ENCODE results near the gene CAPS.

CAPS gene

DNA sequence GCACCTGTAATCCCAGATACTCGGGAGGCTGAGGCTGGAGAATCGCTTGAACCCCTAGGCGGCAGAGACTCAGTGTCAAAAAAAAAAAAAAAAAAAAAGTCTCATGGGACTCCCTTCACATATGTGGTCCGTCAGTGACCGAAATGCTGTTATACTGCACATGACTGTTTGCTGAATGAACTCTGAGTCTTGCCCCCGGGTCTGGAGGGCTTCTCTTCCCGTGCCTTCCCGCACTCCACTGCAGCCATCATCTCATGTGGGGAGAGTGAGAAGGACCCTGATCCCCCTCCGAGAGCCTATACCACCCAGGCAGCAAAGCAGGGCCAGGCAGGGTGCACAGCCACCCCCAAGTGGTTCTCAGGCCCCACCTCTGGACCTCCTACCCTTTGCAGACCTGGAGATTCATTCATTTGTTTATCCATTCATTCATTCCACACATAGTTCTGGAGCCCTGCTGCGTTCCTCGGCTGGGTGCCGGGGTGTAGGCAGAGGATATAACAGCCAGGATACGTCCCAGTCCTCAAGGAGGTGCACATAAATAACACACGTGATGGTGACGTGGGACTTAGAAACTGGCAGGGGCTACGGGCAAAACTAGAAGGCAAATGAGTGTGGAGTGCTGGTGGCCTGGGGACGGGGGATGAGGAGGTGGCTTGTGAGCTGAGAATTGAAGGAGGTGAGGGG lies 24.6 kb upstream of the CAPS start:
- TF ChIP-seq, protein P1, sequence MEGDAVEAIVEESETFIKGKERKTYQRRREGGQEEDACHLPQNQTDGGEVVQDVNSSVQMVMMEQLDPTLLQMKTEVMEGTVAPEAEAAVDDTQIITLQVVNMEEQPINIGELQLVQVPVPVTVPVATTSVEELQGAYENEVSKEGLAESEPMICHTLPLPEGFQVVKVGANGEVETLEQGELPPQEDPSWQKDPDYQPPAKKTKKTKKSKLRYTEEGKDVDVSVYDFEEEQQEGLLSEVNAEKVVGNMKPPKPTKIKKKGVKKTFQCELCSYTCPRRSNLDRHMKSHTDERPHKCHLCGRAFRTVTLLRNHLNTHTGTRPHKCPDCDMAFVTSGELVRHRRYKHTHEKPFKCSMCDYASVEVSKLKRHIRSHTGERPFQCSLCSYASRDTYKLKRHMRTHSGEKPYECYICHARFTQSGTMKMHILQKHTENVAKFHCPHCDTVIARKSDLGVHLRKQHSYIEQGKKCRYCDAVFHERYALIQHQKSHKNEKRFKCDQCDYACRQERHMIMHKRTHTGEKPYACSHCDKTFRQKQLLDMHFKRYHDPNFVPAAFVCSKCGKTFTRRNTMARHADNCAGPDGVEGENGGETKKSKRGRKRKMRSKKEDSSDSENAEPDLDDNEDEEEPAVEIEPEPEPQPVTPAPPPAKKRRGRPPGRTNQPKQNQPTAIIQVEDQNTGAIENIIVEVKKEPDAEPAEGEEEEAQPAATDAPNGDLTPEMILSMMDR (IDR thresholded peaks at IDR 0.05; ENCODE audit: control extremely low read depth, extremely low read depth, low read depth, missing control alignments): no peak
- ChIA-PET CTCF (interaction anchor here (1.9 to 2.9 kb wide), 2 partner anchors 86 to 133 kb away, joined by 6 to 24 read pairs; partner anchors contain the start of gene NRTN), POLR2A (no interaction called here)
- DNase-seq (ENCODE audit: extremely low spot score): no peak

DNA sequence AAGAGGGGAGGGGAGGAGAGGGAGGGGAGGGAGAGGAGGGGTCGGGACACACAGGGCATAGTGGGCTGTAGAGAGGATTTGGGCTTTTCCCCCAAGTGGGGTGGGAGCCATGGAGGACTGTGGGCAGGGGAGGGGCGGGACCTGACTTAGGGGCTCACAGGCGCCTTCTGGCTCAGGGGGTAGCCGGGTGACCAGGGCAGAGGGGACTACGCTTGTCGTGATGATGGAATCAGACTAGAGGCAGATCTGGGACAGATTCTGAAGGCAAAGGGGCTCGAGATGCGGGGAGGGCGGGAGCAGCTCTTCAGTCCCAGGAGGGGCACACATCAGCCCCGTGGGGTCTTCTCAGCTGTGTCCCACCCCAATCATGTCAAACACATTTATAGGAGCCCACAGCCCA lies 24.0 kb upstream of the CAPS start:
- TF ChIP-seq, protein P1 (IDR thresholded peaks at IDR 0.05; ENCODE audit: control extremely low read depth, extremely low read depth, low read depth, missing control alignments): no peak
- ChIA-PET CTCF (interaction anchor here (1.1 to 2.9 kb wide), 4 partner anchors 13 to 132 kb away, joined by 4 to 24 read pairs (median 8); partner anchors contain the start of genes NDUFA11 and NRTN), POLR2A (no interaction called here)
- DNase-seq (ENCODE audit: extremely low spot score): no peak

DNA sequence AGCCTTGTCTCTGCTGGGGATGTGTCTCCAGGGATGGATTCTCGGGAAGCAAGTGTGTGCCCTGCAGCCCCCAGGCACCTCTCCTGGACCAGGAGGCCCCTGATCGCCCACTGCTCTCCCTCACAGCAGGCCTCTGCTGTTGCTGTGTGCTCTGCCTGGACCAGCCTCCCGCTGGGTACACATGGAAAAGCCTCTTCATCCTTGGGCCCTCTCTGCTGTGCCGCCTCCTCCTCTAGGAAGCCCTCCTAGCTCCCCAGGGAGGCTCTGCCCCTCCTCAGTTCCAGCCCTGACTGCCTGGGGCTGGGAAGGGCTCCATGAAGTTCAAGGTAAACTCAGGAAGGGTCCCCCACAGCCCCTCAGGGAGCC lies 22.5 kb upstream of the CAPS start:
- POLR2A ChIA-PET: no interaction called here
- TF ChIP-seq, protein P1 (IDR thresholded peaks at IDR 0.05; ENCODE audit: control extremely low read depth, extremely low read depth, low read depth, missing control alignments): no peak
- CTCF ChIA-PET: interaction anchor here (1.5 to 2.9 kb wide), 4 partner anchors 9 to 131 kb away, joined by 4 to 24 read pairs (median 8); partner anchors contain the start of genes NDUFA11 and NRTN
- no peak for DNase-seq (ENCODE audit: extremely low spot score)

DNA sequence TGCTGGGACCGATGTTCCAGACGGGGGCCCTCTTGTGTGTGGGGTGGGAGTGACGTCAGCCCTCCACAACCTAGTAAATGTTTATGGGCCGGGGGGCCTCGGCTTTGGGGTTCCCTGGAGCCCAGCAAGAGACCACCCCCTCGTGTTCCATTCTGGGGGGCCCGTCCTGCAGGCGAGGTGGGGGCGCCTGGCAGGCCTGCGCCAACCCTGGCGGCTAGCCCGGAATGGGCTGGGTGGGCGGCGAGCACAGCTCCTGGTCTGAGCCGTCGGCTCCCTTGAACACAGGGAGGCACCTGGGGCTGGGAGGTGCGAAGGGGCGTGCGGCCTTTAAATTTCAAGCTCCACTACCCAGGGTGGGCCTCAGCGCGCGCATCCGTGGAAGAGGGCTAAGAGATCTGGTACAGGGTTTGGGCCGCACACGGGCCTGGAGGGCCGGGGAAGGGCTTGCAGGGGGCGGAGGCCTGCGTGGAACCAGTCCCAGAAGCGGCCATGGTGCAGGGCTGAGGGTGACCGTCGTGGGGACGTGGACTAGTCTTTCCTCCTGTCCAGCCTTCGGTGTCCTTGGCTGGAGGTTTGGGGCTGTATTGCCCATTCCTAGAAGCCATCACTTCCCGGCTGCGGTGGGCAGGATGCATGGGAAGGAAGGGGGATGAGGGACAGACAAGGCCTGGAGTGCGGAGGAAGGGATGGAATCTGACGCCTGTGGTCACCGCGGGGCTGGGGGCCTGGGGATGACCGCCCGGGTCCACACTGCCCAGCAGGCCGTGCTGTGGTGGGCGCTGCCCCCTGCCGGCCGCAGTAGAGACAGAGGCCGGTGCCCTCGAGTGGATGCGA lies 21.9 kb upstream of the CAPS start:
- ChIA-PET CTCF (interaction anchor here (1.5 to 2.9 kb wide), 3 partner anchors 8 to 88 kb away, joined by 4 to 24 read pairs (median 10); partner anchors contain the start of genes NDUFA11 and NRTN), POLR2A (no interaction called here)
- DNase-seq (ENCODE audit: extremely low spot score): no peak
- TF ChIP-seq, protein P1 (IDR thresholded peaks at IDR 0.05; ENCODE audit: control extremely low read depth, extremely low read depth, low read depth, missing control alignments): peak; percentile 53

DNA sequence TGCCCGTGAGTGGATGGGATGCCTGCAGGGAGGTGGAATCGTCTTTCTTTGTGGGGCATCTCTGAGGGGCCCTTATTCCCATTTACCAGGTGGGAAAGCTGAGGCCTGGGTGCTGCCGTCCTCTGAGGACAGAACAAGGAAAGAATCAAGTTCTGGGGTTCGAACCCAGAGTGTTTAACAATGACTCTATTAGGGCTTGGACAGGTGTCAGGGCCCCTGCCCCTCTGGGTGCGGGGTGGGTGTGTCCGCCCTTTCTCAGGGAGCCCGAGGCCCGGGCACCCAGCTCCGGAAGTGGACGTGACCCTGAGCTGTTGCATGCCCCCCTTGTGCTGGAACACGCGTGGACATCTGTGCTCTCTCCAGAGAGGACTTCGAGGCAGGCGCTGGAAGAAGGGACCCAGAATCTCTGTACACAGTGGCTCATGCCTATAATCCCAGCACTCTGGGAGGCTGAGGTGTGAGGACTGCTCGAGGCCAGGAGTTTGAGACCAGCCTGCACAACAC lies 21.2 kb upstream of the CAPS start:
- CTCF ChIA-PET: interaction anchor here (0.9 to 2.9 kb wide), 5 partner anchors 9 to 172 kb away, joined by 3 to 24 read pairs (median 7); partner anchors contain the start of genes CATSPERD, NDUFA11 and NRTN
- POLR2A ChIA-PET: interaction anchor here (0.6 kb wide), 1 partner anchor 10 kb away, joined by 4 read pairs; no protein-coding TSS in a partner anchor
- no peak for DNase-seq (ENCODE audit: extremely low spot score)
- TF ChIP-seq, protein P1 (IDR thresholded peaks at IDR 0.05; ENCODE audit: control extremely low read depth, extremely low read depth, low read depth, missing control alignments): no peak

DNA sequence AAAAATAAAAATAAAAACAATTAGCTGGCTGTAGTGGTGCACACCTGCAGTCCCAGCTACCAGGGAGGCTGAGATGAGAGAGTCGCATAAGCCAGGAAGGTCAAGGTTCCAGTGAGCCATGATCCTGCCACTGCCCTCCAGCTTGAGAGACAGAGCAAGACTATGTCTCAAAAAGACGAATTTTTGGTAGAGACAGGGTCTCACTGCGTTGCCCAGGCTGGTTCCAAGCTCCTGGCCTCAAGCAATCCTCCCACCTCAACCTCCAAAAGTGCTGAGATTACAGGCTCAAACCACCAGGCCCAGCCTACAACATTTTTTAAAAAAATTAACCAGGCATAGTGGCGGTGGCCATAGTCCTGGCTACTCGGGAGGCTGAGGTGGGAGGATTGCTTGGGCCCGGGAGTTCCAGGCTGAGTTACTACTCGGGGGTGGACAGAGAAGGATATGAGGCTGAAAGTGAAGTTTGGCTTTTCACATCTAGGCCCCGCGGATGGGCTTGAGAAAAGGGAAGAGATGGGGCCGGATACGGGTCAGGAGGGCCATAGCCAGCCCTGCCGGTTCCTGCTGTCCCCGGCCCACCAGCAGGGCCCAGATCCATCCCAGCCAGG lies 20.7 kb upstream of the CAPS start:
- no peak for DNase-seq (ENCODE audit: extremely low spot score)
- TF ChIP-seq, protein P1 (IDR thresholded peaks at IDR 0.05; ENCODE audit: control extremely low read depth, extremely low read depth, low read depth, missing control alignments): no peak
- POLR2A ChIA-PET: interaction anchor here (0.6 kb wide), 1 partner anchor 10 kb away, joined by 4 read pairs; no protein-coding TSS in a partner anchor
- CTCF ChIA-PET: interaction anchor here (0.9 to 1.4 kb wide), 4 partner anchors 10 to 173 kb away, joined by 3 to 7 read pairs (median 7); partner anchors contain the start of genes CATSPERD and NDUFA11
